GM06990 (cell line): ENCODE measurements around the gene IREB2.

Experiments
- DNase-seq: peaks from one replicate; pipeline ENCODE4 v3.0.0-alpha.2; 2011; ENCODE audit not compliant: insufficient read length; ENCODE audit errors: extremely low read depth
- H3K27me3 ChIP-seq: replicated peaks from 2 replicates; pipeline ENCODE4 v1.6.0; 2011; ENCODE audit warnings: low read length; ENCODE audit not compliant: control insufficient read depth, insufficient read depth
- H3K36me3 ChIP-seq: 2 replicates; pipeline ENCODE4 v1.5.1; 2011; ENCODE audit warnings: low read length; ENCODE audit not compliant: control insufficient read depth, insufficient read depth
- H3K4me3 ChIP-seq: replicated peaks from 2 replicates; pipeline ENCODE4 v1.5.1; 2011; ENCODE audit warnings: low read depth, mild to moderate bottlenecking, control low read depth, low read length
- CTCF ChIP-seq: IDR thresholded peaks from 2 replicates; pipeline ENCODE4 v1.5.1; 2011; ENCODE audit warnings: low read length, control low read depth, mild to moderate bottlenecking, inconsistent platforms; ENCODE audit not compliant: insufficient read depth, poor library complexity, severe bottlenecking

The IREB2 gene

GRCh38 chr15:78421238-78421965 is 16.6 kb upstream of the IREB2 start:
- TF ChIP-seq CTCF = no peak
- H3K4me3 ChIP-seq = no peak overlapping the region
- no peak for DNase-seq
- no peaks in the 10 kb centered on the region for H3K36me3 ChIP-seq
- no peaks in the 10 kb centered on the region; the same call in 1 of the 2 replicates for H3K27me3 ChIP-seq

GRCh38 chr15:78422571-78423340 is 15.3 kb upstream of the IREB2 start:
- peak; percentile 96 for TF ChIP-seq CTCF
- Histone ChIP-seq H3K27me3 (no peaks in the 10 kb centered on the region; the same call in 1 of the 2 replicates), H3K4me3 (no peak overlapping the region), H3K36me3 (no peaks in the 10 kb centered on the region)
- peak; percentile 43 for DNase-seq

- DNase-seq = no peak
- H3K4me3 ChIP-seq = no peak overlapping the region
- no peaks in the 10 kb centered on the region for H3K36me3 ChIP-seq
- no peak for TF ChIP-seq CTCF
- no peaks in the 10 kb centered on the region; the same call in 1 of the 2 replicates for H3K27me3 ChIP-seq
Measured at GRCh38 chr15:78424673-78425072, 13.3 kb upstream of the IREB2 start.

- no peak for TF ChIP-seq CTCF
- H3K4me3 ChIP-seq = no peak overlapping the region
- no peaks in the 10 kb centered on the region; the same call in 1 of the 2 replicates for H3K27me3 ChIP-seq
- DNase-seq = no peak
- H3K36me3 ChIP-seq = no peaks in the 10 kb centered on the region
Measured at GRCh38 chr15:78425643-78426042, 12.4 kb upstream of the IREB2 start.

GRCh38 chr15:78426300-78426699 is 11.7 kb upstream of the IREB2 start:
- H3K36me3 ChIP-seq = no peaks in the 10 kb centered on the region

More at GRCh38 chr15:78426300-78426699, 11.7 kb upstream of the IREB2 start:
- Histone ChIP-seq H3K4me3 (no peak overlapping the region), H3K27me3 (no peaks in the 10 kb centered on the region; the same call in 1 of the 2 replicates)
- no peak for TF ChIP-seq CTCF
- DNase-seq = no peak
